Measurements from ENCODE around the gene HSPB9.

DNA sequence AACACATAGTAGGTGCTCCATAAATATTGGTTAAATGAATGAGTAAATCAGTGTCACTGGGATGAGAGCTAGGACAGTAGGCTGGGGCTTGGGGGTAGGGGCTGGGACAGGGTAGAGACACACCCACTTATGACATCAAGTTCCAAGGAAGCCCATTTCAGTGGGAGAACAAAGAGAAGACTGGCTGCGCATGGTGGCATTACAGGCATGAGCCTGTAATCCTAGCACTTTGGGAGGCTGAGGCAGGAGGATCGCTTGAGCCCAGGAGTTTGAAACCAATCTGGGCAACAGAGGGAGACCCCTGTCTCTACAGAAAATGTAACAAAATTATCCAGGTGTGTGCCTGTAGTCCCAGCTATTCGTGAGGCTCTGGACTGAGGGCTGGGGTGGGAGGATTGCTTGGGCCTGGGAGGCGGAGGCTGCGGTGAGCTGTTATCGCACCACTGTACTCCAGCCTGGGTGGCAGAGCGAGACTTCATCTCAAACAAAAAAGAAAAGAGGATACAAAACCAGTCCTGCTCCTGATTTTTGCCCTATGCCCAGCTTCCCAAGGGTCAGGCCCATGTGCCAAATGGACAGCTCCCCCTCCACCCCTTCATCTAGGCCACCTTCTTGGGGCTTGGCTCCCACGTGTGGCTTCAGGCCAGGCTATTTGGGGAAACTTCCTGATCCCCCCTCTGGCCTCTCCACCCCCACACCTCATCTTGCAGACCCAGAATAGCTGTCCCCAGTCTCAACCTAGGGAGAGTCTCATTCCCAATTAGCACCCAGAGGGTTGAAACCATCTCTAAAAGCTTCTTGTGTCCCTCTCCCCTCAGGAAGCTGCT is 31.4 kb upstream of the HSPB9 start:
- TF ChIP-seq, protein P1, sequence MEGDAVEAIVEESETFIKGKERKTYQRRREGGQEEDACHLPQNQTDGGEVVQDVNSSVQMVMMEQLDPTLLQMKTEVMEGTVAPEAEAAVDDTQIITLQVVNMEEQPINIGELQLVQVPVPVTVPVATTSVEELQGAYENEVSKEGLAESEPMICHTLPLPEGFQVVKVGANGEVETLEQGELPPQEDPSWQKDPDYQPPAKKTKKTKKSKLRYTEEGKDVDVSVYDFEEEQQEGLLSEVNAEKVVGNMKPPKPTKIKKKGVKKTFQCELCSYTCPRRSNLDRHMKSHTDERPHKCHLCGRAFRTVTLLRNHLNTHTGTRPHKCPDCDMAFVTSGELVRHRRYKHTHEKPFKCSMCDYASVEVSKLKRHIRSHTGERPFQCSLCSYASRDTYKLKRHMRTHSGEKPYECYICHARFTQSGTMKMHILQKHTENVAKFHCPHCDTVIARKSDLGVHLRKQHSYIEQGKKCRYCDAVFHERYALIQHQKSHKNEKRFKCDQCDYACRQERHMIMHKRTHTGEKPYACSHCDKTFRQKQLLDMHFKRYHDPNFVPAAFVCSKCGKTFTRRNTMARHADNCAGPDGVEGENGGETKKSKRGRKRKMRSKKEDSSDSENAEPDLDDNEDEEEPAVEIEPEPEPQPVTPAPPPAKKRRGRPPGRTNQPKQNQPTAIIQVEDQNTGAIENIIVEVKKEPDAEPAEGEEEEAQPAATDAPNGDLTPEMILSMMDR (IDR thresholded peaks at IDR 0.05 in 2 of 3, conservative IDR thresholded peaks at IDR 0.05 in 1 of 3; ENCODE audit: borderline replicate concordance in 1 of 3, insufficient read depth in 1 of 3, low read depth in 2 of 3, low read length in 2 of 3), result no peak
- TF ChIP-seq SRF (IDR thresholded peaks at IDR 0.05; ENCODE audit: low read depth) (no peak), YY1 (IDR thresholded peaks at IDR 0.05; ENCODE audit: extremely low read depth, insufficient replicate concordance, low read depth, low read length) (no peak), EZH2 (IDR thresholded peaks at IDR 0.05) (no peak), POLR2A (IDR thresholded peaks at IDR 0.05; ENCODE audit: borderline replicate concordance, extremely low read depth, insufficient read depth, insufficient read length) (no peak), POLR2AphosphoS5 (IDR thresholded peaks at IDR 0.05; ENCODE audit: low read depth, low read length) (no peak), JUND (IDR thresholded peaks at IDR 0.05) (no peak), TCF7L2 (IDR thresholded peaks at IDR 0.05; ENCODE audit: borderline replicate concordance, extremely low read depth, insufficient read depth, insufficient read length) (no peak), EZH2phosphoT487 (IDR thresholded peaks at IDR 0.05; ENCODE audit: borderline replicate concordance) (no peak)
- TF ChIP-seq, protein P2, sequence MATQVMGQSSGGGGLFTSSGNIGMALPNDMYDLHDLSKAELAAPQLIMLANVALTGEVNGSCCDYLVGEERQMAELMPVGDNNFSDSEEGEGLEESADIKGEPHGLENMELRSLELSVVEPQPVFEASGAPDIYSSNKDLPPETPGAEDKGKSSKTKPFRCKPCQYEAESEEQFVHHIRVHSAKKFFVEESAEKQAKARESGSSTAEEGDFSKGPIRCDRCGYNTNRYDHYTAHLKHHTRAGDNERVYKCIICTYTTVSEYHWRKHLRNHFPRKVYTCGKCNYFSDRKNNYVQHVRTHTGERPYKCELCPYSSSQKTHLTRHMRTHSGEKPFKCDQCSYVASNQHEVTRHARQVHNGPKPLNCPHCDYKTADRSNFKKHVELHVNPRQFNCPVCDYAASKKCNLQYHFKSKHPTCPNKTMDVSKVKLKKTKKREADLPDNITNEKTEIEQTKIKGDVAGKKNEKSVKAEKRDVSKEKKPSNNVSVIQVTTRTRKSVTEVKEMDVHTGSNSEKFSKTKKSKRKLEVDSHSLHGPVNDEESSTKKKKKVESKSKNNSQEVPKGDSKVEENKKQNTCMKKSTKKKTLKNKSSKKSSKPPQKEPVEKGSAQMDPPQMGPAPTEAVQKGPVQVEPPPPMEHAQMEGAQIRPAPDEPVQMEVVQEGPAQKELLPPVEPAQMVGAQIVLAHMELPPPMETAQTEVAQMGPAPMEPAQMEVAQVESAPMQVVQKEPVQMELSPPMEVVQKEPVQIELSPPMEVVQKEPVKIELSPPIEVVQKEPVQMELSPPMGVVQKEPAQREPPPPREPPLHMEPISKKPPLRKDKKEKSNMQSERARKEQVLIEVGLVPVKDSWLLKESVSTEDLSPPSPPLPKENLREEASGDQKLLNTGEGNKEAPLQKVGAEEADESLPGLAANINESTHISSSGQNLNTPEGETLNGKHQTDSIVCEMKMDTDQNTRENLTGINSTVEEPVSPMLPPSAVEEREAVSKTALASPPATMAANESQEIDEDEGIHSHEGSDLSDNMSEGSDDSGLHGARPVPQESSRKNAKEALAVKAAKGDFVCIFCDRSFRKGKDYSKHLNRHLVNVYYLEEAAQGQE (IDR thresholded peaks at IDR 0.05; ENCODE audit: low read depth), result no peak
